Ovary (tissue), 3 donors: Measurements from ENCODE around the gene ST6GAL1.

Source experiments
- POLR2A ChIP-seq: fragments of 450-650 bp; IDR thresholded peaks from one replicate; pipeline ENCODE4 v1.6.1; 2017; ENCODE audit warnings: antibody characterized with exemption, mild to moderate bottlenecking, moderate library complexity
- TF ChIP-seq, protein P1 (sequence below), 3 donors: fragments of 450-650 bp in 2 of 3; fragments of 200-600 bp in 1 of 3; IDR thresholded peaks; one replicate each; pipeline versions ENCODE4 v1.5.1 to v1.8.0; 2016 to 2022; ENCODE audit warnings: antibody characterized with exemption in 3 of 3, mild to moderate bottlenecking in 1 of 3
- donor health status: DM: no; HTN: no; CAD: no.

- TF ChIP-seq, protein P1, sequence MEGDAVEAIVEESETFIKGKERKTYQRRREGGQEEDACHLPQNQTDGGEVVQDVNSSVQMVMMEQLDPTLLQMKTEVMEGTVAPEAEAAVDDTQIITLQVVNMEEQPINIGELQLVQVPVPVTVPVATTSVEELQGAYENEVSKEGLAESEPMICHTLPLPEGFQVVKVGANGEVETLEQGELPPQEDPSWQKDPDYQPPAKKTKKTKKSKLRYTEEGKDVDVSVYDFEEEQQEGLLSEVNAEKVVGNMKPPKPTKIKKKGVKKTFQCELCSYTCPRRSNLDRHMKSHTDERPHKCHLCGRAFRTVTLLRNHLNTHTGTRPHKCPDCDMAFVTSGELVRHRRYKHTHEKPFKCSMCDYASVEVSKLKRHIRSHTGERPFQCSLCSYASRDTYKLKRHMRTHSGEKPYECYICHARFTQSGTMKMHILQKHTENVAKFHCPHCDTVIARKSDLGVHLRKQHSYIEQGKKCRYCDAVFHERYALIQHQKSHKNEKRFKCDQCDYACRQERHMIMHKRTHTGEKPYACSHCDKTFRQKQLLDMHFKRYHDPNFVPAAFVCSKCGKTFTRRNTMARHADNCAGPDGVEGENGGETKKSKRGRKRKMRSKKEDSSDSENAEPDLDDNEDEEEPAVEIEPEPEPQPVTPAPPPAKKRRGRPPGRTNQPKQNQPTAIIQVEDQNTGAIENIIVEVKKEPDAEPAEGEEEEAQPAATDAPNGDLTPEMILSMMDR (IDR thresholded peaks at IDR 0.05): no peak
- TF ChIP-seq POLR2A: no peak
Observed at GRCh38 chr3:187022403-187023029, 92.2 kb downstream of the ST6GAL1 start.
